HepG2 (cell line): ENCODE measurements around the gene MECR. TPM values are rescaled to one million over a fixed set of nuclear protein-coding genes. Genes with fewer than 3 reads are reported as not detected.

Source experiments
- ATAC-seq: fragments of 200-7000 bp; cut with Tn5 transposase; 3 replicates; pipeline ENCODE4 v1.9.1; 2020; ENCODE audit warnings: mild to moderate bottlenecking, moderate library complexity
- BruUV-seq: library from RNA; stranded (reverse); fragments of 400-500 nt; replicated peaks from 2 replicates; lab custom pipeline; 2021; lab: Mats Ljungman, UMichigan
- CTCF ChIA-PET: fragments of 300-600 bp; formaldehyde crosslinking; extraction: SDS; loops from one replicate; lab custom pipeline; 2021; ENCODE audit warnings: low total read pairs, inconsistent platforms, low intra/inter-chr PET ratio; lab: Yijun Ruan, JAX
- POLR2A ChIA-PET: fragments of 350-600 bp; sonication (Branson Sonifier 250); formaldehyde crosslinking; loops from one replicate; lab custom pipeline; 2020; ENCODE audit warnings: antibody characterized with exemption, inconsistent platforms; lab: Yijun Ruan, JAX
- DNase-seq: peaks from one replicate; pipeline ENCODE4 v3.0.0-alpha.2; 2015; ENCODE audit warnings: low spot score
- FAIRE-seq: peaks from 3 replicates; lab custom pipeline; 2011; peaks lifted over from hg19 to GRCh38; lab: Jason Lieb, UNC
- H2AFZ ChIP-seq: one replicate; pipeline ENCODE4 v1.6.1; 2011; ENCODE audit warnings: low read length, inconsistent platforms
- H3K27ac ChIP-seq: fragments of 300-600 bp; 3 replicates; pipeline ENCODE4 v1.8.0; 2011; ENCODE audit warnings: mixed run types, mild to moderate bottlenecking, mixed read lengths, low read length, inconsistent platforms; ENCODE audit not compliant: insufficient read depth; ENCODE audit errors: extremely low read length
- H3K27me3 ChIP-seq, 2 experiments: fragments of 200-600 bp in 1 of 2; 2 replicates in 1 of 2; 3 replicates in 1 of 2; pipeline versions ENCODE4 v1.6.0 to v1.8.0; 2011; ENCODE audit warnings: low read length in 2 of 2, mild to moderate bottlenecking in 2 of 2, moderate library complexity in 2 of 2, inconsistent platforms in 1 of 2; ENCODE audit not compliant: insufficient read depth in 2 of 2, control insufficient read depth in 1 of 2
- H3K36me3 ChIP-seq, 2 experiments: fragments of 200-600 bp in 1 of 2; replicated peaks in 1 of 2; 2 replicates in 1 of 2; 3 replicates in 1 of 2; pipeline versions ENCODE4 v1.5.1 to v1.8.0; 2011; ENCODE audit warnings: low read length in 2 of 2, inconsistent platforms in 1 of 2; ENCODE audit not compliant: insufficient read depth in 2 of 2, control insufficient read depth in 1 of 2
- H3K4me1 ChIP-seq: 2 replicates; pipeline ENCODE4 v1.5.1; 2012; ENCODE audit warnings: low read length, inconsistent platforms; ENCODE audit not compliant: insufficient read depth
- H3K4me2 ChIP-seq: 2 replicates; pipeline ENCODE4 v1.6.0; 2011; ENCODE audit warnings: low read depth, low read length, inconsistent platforms
- H3K4me3 ChIP-seq, 3 experiments: fragments of 200-600 bp in 1 of 3; sonication (generic), shearing (Covaris generic) in 1 of 3; replicated peaks in 1 of 3; 2 replicates each; pipeline ENCODE4 v1.5.1; 2011 to 2016; ENCODE audit warnings: low read length in 3 of 3, inconsistent platforms in 2 of 3, low read depth in 2 of 3, mild to moderate bottlenecking in 2 of 3, control low read depth in 1 of 3, mixed read lengths in 1 of 3; ENCODE audit not compliant: insufficient read depth in 1 of 3
- H3K79me2 ChIP-seq: one replicate; pipeline ENCODE4 v1.6.1; 2011; ENCODE audit warnings: low read length, inconsistent platforms; ENCODE audit not compliant: insufficient read depth
- H3K9ac ChIP-seq: 2 replicates; pipeline ENCODE4 v1.6.0; 2011; ENCODE audit warnings: mild to moderate bottlenecking, low read depth, low read length, inconsistent platforms; ENCODE audit not compliant: insufficient read depth
- H3K9me3 ChIP-seq: 2 replicates; pipeline ENCODE4 v1.5.1; 2012; ENCODE audit warnings: mild to moderate bottlenecking, low read length
- H4K20me1 ChIP-seq: 2 replicates; pipeline ENCODE4 v1.6.0; 2011; ENCODE audit warnings: inconsistent platforms, mild to moderate bottlenecking, low read length, moderate library complexity; ENCODE audit not compliant: insufficient read depth
- FLYWCH1 ChIP-seq: sonication (generic); formaldehyde crosslinking; IDR thresholded peaks from 2 replicates; pipeline ENCODE4 v1.8.1; 2023; ENCODE audit warnings: mild to moderate bottlenecking, missing genetic modification reagents
- KLF13 ChIP-seq: sonication (generic); formaldehyde crosslinking; IDR thresholded peaks from 2 replicates; pipeline ENCODE4 v1.4.0; 2020; ENCODE audit warnings: mild to moderate bottlenecking, missing genetic modification reagents
- KLF6 ChIP-seq: IDR thresholded peaks from 2 replicates; pipeline ENCODE4 v1.8.0; 2016; ENCODE audit warnings: missing biosample characterization, missing genetic modification reagents
- KMT2A ChIP-seq: sonication (generic); formaldehyde crosslinking; IDR thresholded peaks from 2 replicates; pipeline ENCODE4 v1.4.0; 2020; ENCODE audit warnings: missing genetic modification reagents
- KMT2B ChIP-seq: IDR thresholded peaks from 2 replicates; pipeline ENCODE4 v1.6.1; 2016; ENCODE audit warnings: missing genetic modification reagents, missing compliant biosample characterization
- SATB2 ChIP-seq: sonication (generic); formaldehyde crosslinking; IDR thresholded peaks from 2 replicates; pipeline ENCODE4 v1.5.0; 2020; ENCODE audit warnings: missing genetic modification reagents
- TIGD3 ChIP-seq: sonication (generic); formaldehyde crosslinking; IDR thresholded peaks from 2 replicates; pipeline ENCODE4 v1.5.1; 2020; ENCODE audit warnings: mild to moderate bottlenecking, missing genetic modification reagents, borderline replicate concordance
- ZBTB40 ChIP-seq, 2 experiments: fragments of 450-650 bp in 1 of 2; sonication (generic) in 1 of 2; formaldehyde crosslinking in 1 of 2; IDR thresholded peaks; 2 replicates each; pipeline versions ENCODE4 v1.6.1 to v1.8.0; 2016 to 2022; ENCODE audit warnings: antibody characterized with exemption in 1 of 2, mild to moderate bottlenecking in 1 of 2, missing genetic modification reagents in 1 of 2
- ZFP36L2 ChIP-seq: sonication (generic); formaldehyde crosslinking; IDR thresholded peaks from 2 replicates; pipeline ENCODE4 v1.4.0; 2020; ENCODE audit warnings: missing genetic modification reagents
- ZNF251 ChIP-seq: sonication (generic); formaldehyde crosslinking; IDR thresholded peaks from 2 replicates; pipeline ENCODE4 v1.9.0; 2021; ENCODE audit warnings: mild to moderate bottlenecking, missing genetic modification reagents
- ZNF33B ChIP-seq: sonication (generic); formaldehyde crosslinking; IDR thresholded peaks from 2 replicates; pipeline ENCODE4 v1.5.1; 2020; ENCODE audit warnings: mild to moderate bottlenecking, missing genetic modification reagents
- WGBS: methylation state at CpG from one replicate; pipeline ENCODE4 v1.1.6; 2017; ENCODE audit warnings: low lambda C conversion rate; 5-methylcytosine and 5-hydroxymethylcytosine counted together
- in situ Hi-C: cut with HindIII; loops from 2 replicates; pipeline ENCODE4 v1.10.0; 2017; ENCODE audit warnings: low pct_unique_long_range_greater_than_20kb; ENCODE audit not compliant: extremely low pct_ligation_motif_present
- intact Hi-C: fragments of 100-400 bp; cut with micrococcal nuclease; formaldehyde crosslinking; loops from one replicate; pipeline ENCODE4 v1.10.0; 2022; ENCODE audit not compliant: unreplicated experiment
- polyA plus RNA-seq, 8 experiments: library from polyadenylated mRNA; depleted of rRNA in 3 of 8; stranded (reverse) in 7 of 8; unstranded in 1 of 8; fragments of >200 nt; fragmentation: Illumina TruSeq in 4 of 8; extraction: Trizol in 4 of 8; gene quantifications; 2 replicates each; pipeline versions ENCODE4 v1.2.1 to v1.2.3, GENCODE V29; 2011 to 2016; ENCODE audit warnings: low read depth in 4 of 8, missing spikeins in 1 of 8, mixed read lengths in 1 of 8; ENCODE audit not compliant: insufficient read depth in 1 of 8
- total RNA-seq, 5 experiments: library from RNA; depleted of rRNA; stranded (reverse); fragments of >200 nt; fragmentation: Illumina TruSeq; extraction: Trizol; gene quantifications; 2 replicates each; pipeline ENCODE4 v1.2.3, GENCODE V29; 2016; ENCODE audit warnings: low read depth in 1 of 5

Gene MECR
- total and polyA plus RNA-seq, 2 of the 13 experiments (the other 11 are each of a cell fraction or from before 2014, with no cell fraction given): 18.8 to 24.9 TPM

- TF ChIP-seq SATB2 (CRISPR knock-in tag): no peak
Observed at GRCh38 chr1:29200906-29201594, 29.7 kb downstream of the MECR start (continued).

- WGBS: 92% methylated on average over 12 of the region's 12 CpGs
- no peak overlapping the region for H3K27ac ChIP-seq
- in situ Hi-C loops: loop anchor here (5.0 kb wide), 1 partner anchor 316 kb away; no protein-coding TSS in a partner anchor
- H2AFZ ChIP-seq: no peak overlapping the region
- no peaks in the 10 kb centered on the region for H4K20me1 ChIP-seq
- no peak for FAIRE-seq
- H3K4me2 ChIP-seq: no peak overlapping the region
- no peaks in the 10 kb centered on the region for H3K79me2 ChIP-seq
- ATAC-seq: no peak
- no peak overlapping the region for H3K4me3 ChIP-seq
- ChIA-PET POLR2A (interaction anchor here (0.8 to 2.4 kb wide), 2 partner anchors 11 to 16 kb away, joined by 3 to 30 read pairs; partner anchors contain the start of gene SRSF4), CTCF (interaction anchor here (2.0 kb wide), 1 partner anchor 316 kb away, joined by 8 read pairs; no protein-coding TSS in a partner anchor)
- DNase-seq: no peak
- intact Hi-C loops: loop anchor here (1.0 kb wide), 2 partner anchors 52 to 317 kb away; no protein-coding TSS in a partner anchor
- H3K9me3 ChIP-seq: no peaks in the 10 kb centered on the region
- no TSS peak for BruUV-seq
- H3K9ac ChIP-seq: no peak overlapping the region
- H3K27me3 ChIP-seq: no peaks in the 10 kb centered on the region
- peaks cover 10% of the 10 kb centered on the region for H3K4me1 ChIP-seq
- peaks cover 22 to 50% of the 10 kb centered on the region in 2 experiments for H3K36me3 ChIP-seq
- TF ChIP-seq KMT2B (CRISPR knock-in tag) (no peak), FLYWCH1 (no peak), ZFP36L2 (no peak), TIGD3 (CRISPR knock-in tag) (no peak), KLF13 (no peak), KLF6 (CRISPR knock-in tag) (no peak), ZNF33B (CRISPR knock-in tag) (no peak), ZNF251 (no peak), ZBTB40 (IDR thresholded peaks at IDR 0.05) (no peak), ZBTB40 (CRISPR knock-in tag; IDR thresholded peaks at IDR 0.05) (no peak), KMT2A (CRISPR knock-in tag) (no peak)
Observed at GRCh38 chr1:29197993-29198392, 32.7 kb downstream of the MECR start.
